Activated naive CD4-positive, alpha-beta T cell treated with anti-CD3 and anti-CD28 coated beads for 36 hours (primary cell): ENCODE measurements around the gene PARVB. TPM values are rescaled to one million over a fixed set of nuclear protein-coding genes. Genes with fewer than 3 reads are reported as not detected.
"Not testable (repeated sequence)": the region's sequence is repeated elsewhere in the genome, so short reads cannot be mapped to it uniquely, and the experiment has no call there.

Experiments used
- CTCF ChIA-PET: fragments of 350-600 bp; sonication (Branson Sonifier 250); formaldehyde crosslinking; loops from one replicate; lab custom pipeline; 2021; ENCODE audit warnings: antibody characterized with exemption; lab: Charles Lee
- DNase-seq: peaks from one replicate; pipeline ENCODE4 v3.0.0-alpha.2; 2020
- H3K27ac Mint-ChIP-seq: one replicate; pipeline ENCODE4 v1.8.0; 2021; ENCODE audit warnings: mild to moderate bottlenecking, mixed read lengths
- H3K27me3 Mint-ChIP-seq: one replicate; pipeline ENCODE4 v1.8.0; 2021; ENCODE audit warnings: low read depth, mixed read lengths
- H3K36me3 Mint-ChIP-seq: one replicate; pipeline ENCODE4 v1.8.0; 2021; ENCODE audit warnings: low read depth, mixed read lengths
- H3K4me1 Mint-ChIP-seq: one replicate; pipeline ENCODE4 v1.8.0; 2021; ENCODE audit warnings: low read depth, mixed read lengths
- H3K4me3 Mint-ChIP-seq: one replicate; pipeline ENCODE4 v1.8.0; 2021; ENCODE audit warnings: mild to moderate bottlenecking, moderate library complexity, mixed read lengths
- H3K9me3 Mint-ChIP-seq: one replicate; pipeline ENCODE4 v1.8.0; 2021; ENCODE audit warnings: mixed read lengths
- intact Hi-C: fragments of 100-400 bp; cut with micrococcal nuclease; formaldehyde crosslinking; loops from one replicate; pipeline ENCODE4 v1.15.1; 2023
- total RNA-seq, 2 experiments: library from RNA; stranded (reverse); gene quantifications; one replicate each; pipeline ENCODE4 v1.2.3, GENCODE V29; 2021

The PARVB gene
- total RNA-seq, 2 experiments from 2014 or later: 37.2 to 37.6 TPM

- no peak for DNase-seq
- no peak overlapping the region for H3K4me3 Mint-ChIP-seq
- H3K27ac Mint-ChIP-seq: no peak overlapping the region
- no peaks in the 10 kb centered on the region for H3K4me1 Mint-ChIP-seq
- CTCF ChIA-PET: no interaction called here
- intact Hi-C loops: no loop called here
- no peaks in the 10 kb centered on the region for H3K36me3 Mint-ChIP-seq
- no peaks in the 10 kb centered on the region for H3K9me3 Mint-ChIP-seq
- no peaks in the 10 kb centered on the region for H3K27me3 Mint-ChIP-seq
These were observed 74.1 kb downstream of the PARVB start for GRCh38 chr22:44098021-44098739.

- intact Hi-C loops: no loop called here
- Mint-ChIP-seq H3K4me3 (no peak overlapping the region), H3K4me1 (no peaks in the 10 kb centered on the region), H3K27ac (no peak overlapping the region), H3K9me3 (no peaks in the 10 kb centered on the region), H3K27me3 (no peaks in the 10 kb centered on the region), H3K36me3 (no peaks in the 10 kb centered on the region)
- DNase-seq: no peak
- CTCF ChIA-PET: no interaction called here
These were observed 74.9 kb downstream of the PARVB start for GRCh38 chr22:44098966-44099530.

GRCh38 chr22:44099696-44100095, 75.6 kb downstream of the PARVB start:
- Mint-ChIP-seq H3K36me3 (no peaks in the 10 kb centered on the region), H3K4me3 (no peak overlapping the region), H3K4me1 (no peaks in the 10 kb centered on the region), H3K27ac (no peak overlapping the region), H3K9me3 (no peaks in the 10 kb centered on the region), H3K27me3 (no peaks in the 10 kb centered on the region)
- CTCF ChIA-PET: no interaction called here
- DNase-seq: no peak
- intact Hi-C loops: no loop called here

GRCh38 chr22:44100411-44100810, 76.3 kb downstream of the PARVB start:
- H3K27ac Mint-ChIP-seq: no peak overlapping the region
- CTCF ChIA-PET: no interaction called here
- no peaks in the 10 kb centered on the region for H3K4me1 Mint-ChIP-seq
- no peaks in the 10 kb centered on the region for H3K36me3 Mint-ChIP-seq
- no peak overlapping the region for H3K4me3 Mint-ChIP-seq
- no peaks in the 10 kb centered on the region for H3K27me3 Mint-ChIP-seq
- DNase-seq: no peak
- intact Hi-C loops: no loop called here
- H3K9me3 Mint-ChIP-seq: no peaks in the 10 kb centered on the region

- intact Hi-C loops: no loop called here
- CTCF ChIA-PET: no interaction called here
- H3K36me3 Mint-ChIP-seq: no peaks in the 10 kb centered on the region
- no peak overlapping the region for H3K4me3 Mint-ChIP-seq
- DNase-seq: no peak
- H3K27ac Mint-ChIP-seq: no peak overlapping the region
- no peaks in the 10 kb centered on the region for H3K4me1 Mint-ChIP-seq
- no peaks in the 10 kb centered on the region for H3K27me3 Mint-ChIP-seq
- H3K9me3 Mint-ChIP-seq: no peaks in the 10 kb centered on the region
These were observed 78.0 kb downstream of the PARVB start for GRCh38 chr22:44102121-44102520.

- H3K4me3 Mint-ChIP-seq: no peak overlapping the region
- no peak overlapping the region for H3K27ac Mint-ChIP-seq
- no peaks in the 10 kb centered on the region for H3K9me3 Mint-ChIP-seq
- H3K36me3 Mint-ChIP-seq: no peaks in the 10 kb centered on the region
- no peaks in the 10 kb centered on the region for H3K4me1 Mint-ChIP-seq
- no peaks in the 10 kb centered on the region for H3K27me3 Mint-ChIP-seq
- CTCF ChIA-PET: no interaction called here
- intact Hi-C loops: no loop called here
- DNase-seq: no peak
These were observed 78.8 kb downstream of the PARVB start for GRCh38 chr22:44102856-44103255.

GRCh38 chr22:44103735-44104480, 79.8 kb downstream of the PARVB start:
- no peaks in the 10 kb centered on the region for H3K4me1 Mint-ChIP-seq
- CTCF ChIA-PET: no interaction called here
- H3K9me3 Mint-ChIP-seq: no peaks in the 10 kb centered on the region
- H3K36me3 Mint-ChIP-seq: no peaks in the 10 kb centered on the region
- no peak overlapping the region for H3K27ac Mint-ChIP-seq
- H3K4me3 Mint-ChIP-seq: no peak overlapping the region
- no peaks in the 10 kb centered on the region for H3K27me3 Mint-ChIP-seq
- intact Hi-C loops: no loop called here
- no peak for DNase-seq

GRCh38 chr22:44107340-44107739, 83.2 kb downstream of the PARVB start:
- no peaks in the 10 kb centered on the region for H3K4me1 Mint-ChIP-seq
- H3K36me3 Mint-ChIP-seq: no peaks in the 10 kb centered on the region
- no peak overlapping the region for H3K27ac Mint-ChIP-seq
- H3K4me3 Mint-ChIP-seq: no peak overlapping the region
- no peaks in the 10 kb centered on the region for H3K9me3 Mint-ChIP-seq
- H3K27me3 Mint-ChIP-seq: no peaks in the 10 kb centered on the region
- intact Hi-C loops: no loop called here
- CTCF ChIA-PET: no interaction called here
- DNase-seq: peak; percentile 11

- Mint-ChIP-seq H3K27ac (no peak overlapping the region), H3K36me3 (no peaks in the 10 kb centered on the region), H3K4me3 (no peak overlapping the region), H3K4me1 (no peaks in the 10 kb centered on the region), H3K27me3 (no peaks in the 10 kb centered on the region), H3K9me3 (no peaks in the 10 kb centered on the region)
- no peak for DNase-seq
- intact Hi-C loops: no loop called here
- CTCF ChIA-PET: no interaction called here
These were observed 84.0 kb downstream of the PARVB start for GRCh38 chr22:44108076-44108475.

GRCh38 chr22:44108806-44109385, 84.8 kb downstream of the PARVB start:
- H3K4me1 Mint-ChIP-seq: no peaks in the 10 kb centered on the region
- H3K27ac Mint-ChIP-seq: no peak overlapping the region

GRCh38 chr22:44109416-44109815, 85.3 kb downstream of the PARVB start:
- CTCF ChIA-PET: no interaction called here
- Mint-ChIP-seq H3K27me3 (no peaks in the 10 kb centered on the region), H3K27ac (no peak overlapping the region), H3K36me3 (no peaks in the 10 kb centered on the region), H3K4me1 (no peaks in the 10 kb centered on the region), H3K9me3 (no peaks in the 10 kb centered on the region), H3K4me3 (no peak overlapping the region)
- intact Hi-C loops: no loop called here
- no peak for DNase-seq

More at GRCh38 chr22:44108806-44109385, 84.8 kb downstream of the PARVB start:
- H3K36me3 Mint-ChIP-seq: no peaks in the 10 kb centered on the region
- CTCF ChIA-PET: no interaction called here
- DNase-seq: no peak
- intact Hi-C loops: no loop called here
- no peaks in the 10 kb centered on the region for H3K27me3 Mint-ChIP-seq
- H3K4me3 Mint-ChIP-seq: no peak overlapping the region
- no peaks in the 10 kb centered on the region for H3K9me3 Mint-ChIP-seq

- H3K27me3 Mint-ChIP-seq, H3K4me1 Mint-ChIP-seq, H3K36me3 Mint-ChIP-seq, DNase-seq, H3K9me3 Mint-ChIP-seq, H3K27ac Mint-ChIP-seq, H3K4me3 Mint-ChIP-seq, intact Hi-C loops: not testable (repeated sequence)
- CTCF ChIA-PET: interaction anchor here (0.7 kb wide), 1 partner anchor 122 kb away, joined by 3 read pairs; no protein-coding TSS in a partner anchor
These were observed 86.6 kb downstream of the PARVB start for GRCh38 chr22:44110656-44111055.
